Cardiac muscle cell (in vitro differentiated cells and primary cell): ENCODE data around the gene CA5A. TPM values are rescaled to one million over a fixed set of nuclear protein-coding genes. Genes with fewer than 3 reads are reported as not detected.

Source experiments
- DNase-seq, 2 donors: peaks; one replicate each; pipeline versions ENCODE4 v3.0.0 to v3.0.0-alpha.2; 2010 to 2017; ENCODE audit warnings: low read depth in 1 of 2, low spot score in 1 of 2
- H3K27ac ChIP-seq: fragments of 200-600 bp; sonication (generic); 2 replicates; pipeline ENCODE4 v1.5.1; 2016
- H3K27me3 ChIP-seq: fragments of 200-600 bp; sonication (generic); 2 replicates; pipeline ENCODE4 v1.6.0; 2016; ENCODE audit warnings: control low read depth
- H3K36me3 ChIP-seq: fragments of 200-600 bp; sonication (generic); 2 replicates; pipeline ENCODE4 v1.5.1; 2016; ENCODE audit warnings: control low read depth
- H3K4me1 ChIP-seq: fragments of 200-600 bp; sonication (generic); 2 replicates; pipeline ENCODE4 v1.8.1; 2017; ENCODE audit warnings: low read depth, mild to moderate bottlenecking, mixed run types
- H3K4me3 ChIP-seq: fragments of 200-600 bp; sonication (generic); 2 replicates; pipeline ENCODE4 v1.5.1; 2016; ENCODE audit warnings: mild to moderate bottlenecking
- H3K9me3 ChIP-seq: fragments of 200-600 bp; sonication (generic); 2 replicates; pipeline ENCODE4 v1.5.1; 2017; ENCODE audit warnings: low read depth, mild to moderate bottlenecking, control low read depth
- polyA plus RNA-seq: library from polyadenylated mRNA; unstranded; fragments of >200 nt; fragmentation: Nextera tagmentation; extraction: Ambion mirVana; gene quantifications from 2 replicates; pipeline ENCODE4 v1.2.1, GENCODE V29; 2016
- total RNA-seq: library from RNA; depleted of rRNA; stranded (reverse); fragments of >200 nt; gene quantifications from 2 replicates; pipeline ENCODE4 v1.2.3, GENCODE V29; 2016
- TF ChIP-seq, protein P1 (sequence below): IDR thresholded peaks from 2 replicates; pipeline ENCODE4 v1.5.1; 2012; ENCODE audit warnings: low read depth, mild to moderate bottlenecking, low read length

The CA5A gene
- total and polyA plus RNA-seq, 2 experiments from 2014 or later: not detected

DNA sequence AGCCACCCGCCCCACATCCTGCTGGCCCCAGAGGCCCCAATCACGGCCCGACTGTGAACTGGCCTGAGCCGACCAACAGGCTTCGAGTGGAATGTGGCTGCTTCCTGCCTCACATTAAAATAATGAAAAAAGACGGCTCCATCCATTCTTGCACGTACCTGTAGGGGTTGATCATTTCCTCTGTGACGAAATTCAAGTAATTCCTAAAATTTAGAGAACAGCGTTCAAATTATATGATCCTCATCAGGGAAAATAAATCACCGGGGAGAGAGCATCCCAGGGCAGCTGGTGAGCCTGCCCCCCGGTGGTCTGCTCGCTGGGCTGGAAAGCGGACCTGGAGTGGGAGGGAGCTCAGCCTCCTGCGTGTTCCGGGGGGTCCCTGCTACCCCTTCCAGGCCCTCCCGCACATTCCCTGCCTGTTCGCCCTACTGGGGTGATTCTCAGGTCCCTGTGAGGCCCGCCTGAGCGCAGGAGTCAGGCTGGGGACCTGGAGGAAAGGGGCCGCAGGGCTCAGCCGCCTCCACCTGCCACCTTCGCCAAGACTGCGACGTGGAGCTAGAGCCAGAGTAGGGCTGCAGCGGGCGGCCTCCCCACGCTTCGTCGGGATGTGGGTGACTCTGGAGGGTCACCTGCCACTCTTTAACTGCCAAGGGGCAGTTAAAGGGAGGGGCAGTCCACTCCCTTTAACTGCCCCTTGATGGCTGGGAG, 95.9 kb downstream of the CA5A start:
- Histone ChIP-seq H3K4me1 (no peaks in the 10 kb centered on the region), H3K36me3 (no peaks in the 10 kb centered on the region), H3K4me3 (no peak overlapping the region), H3K27me3 (no peaks in the 10 kb centered on the region), H3K27ac (no peak overlapping the region), H3K9me3 (no peaks in the 10 kb centered on the region)
- TF ChIP-seq, protein P1, sequence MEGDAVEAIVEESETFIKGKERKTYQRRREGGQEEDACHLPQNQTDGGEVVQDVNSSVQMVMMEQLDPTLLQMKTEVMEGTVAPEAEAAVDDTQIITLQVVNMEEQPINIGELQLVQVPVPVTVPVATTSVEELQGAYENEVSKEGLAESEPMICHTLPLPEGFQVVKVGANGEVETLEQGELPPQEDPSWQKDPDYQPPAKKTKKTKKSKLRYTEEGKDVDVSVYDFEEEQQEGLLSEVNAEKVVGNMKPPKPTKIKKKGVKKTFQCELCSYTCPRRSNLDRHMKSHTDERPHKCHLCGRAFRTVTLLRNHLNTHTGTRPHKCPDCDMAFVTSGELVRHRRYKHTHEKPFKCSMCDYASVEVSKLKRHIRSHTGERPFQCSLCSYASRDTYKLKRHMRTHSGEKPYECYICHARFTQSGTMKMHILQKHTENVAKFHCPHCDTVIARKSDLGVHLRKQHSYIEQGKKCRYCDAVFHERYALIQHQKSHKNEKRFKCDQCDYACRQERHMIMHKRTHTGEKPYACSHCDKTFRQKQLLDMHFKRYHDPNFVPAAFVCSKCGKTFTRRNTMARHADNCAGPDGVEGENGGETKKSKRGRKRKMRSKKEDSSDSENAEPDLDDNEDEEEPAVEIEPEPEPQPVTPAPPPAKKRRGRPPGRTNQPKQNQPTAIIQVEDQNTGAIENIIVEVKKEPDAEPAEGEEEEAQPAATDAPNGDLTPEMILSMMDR: no peak
- no peak for DNase-seq

DNA sequence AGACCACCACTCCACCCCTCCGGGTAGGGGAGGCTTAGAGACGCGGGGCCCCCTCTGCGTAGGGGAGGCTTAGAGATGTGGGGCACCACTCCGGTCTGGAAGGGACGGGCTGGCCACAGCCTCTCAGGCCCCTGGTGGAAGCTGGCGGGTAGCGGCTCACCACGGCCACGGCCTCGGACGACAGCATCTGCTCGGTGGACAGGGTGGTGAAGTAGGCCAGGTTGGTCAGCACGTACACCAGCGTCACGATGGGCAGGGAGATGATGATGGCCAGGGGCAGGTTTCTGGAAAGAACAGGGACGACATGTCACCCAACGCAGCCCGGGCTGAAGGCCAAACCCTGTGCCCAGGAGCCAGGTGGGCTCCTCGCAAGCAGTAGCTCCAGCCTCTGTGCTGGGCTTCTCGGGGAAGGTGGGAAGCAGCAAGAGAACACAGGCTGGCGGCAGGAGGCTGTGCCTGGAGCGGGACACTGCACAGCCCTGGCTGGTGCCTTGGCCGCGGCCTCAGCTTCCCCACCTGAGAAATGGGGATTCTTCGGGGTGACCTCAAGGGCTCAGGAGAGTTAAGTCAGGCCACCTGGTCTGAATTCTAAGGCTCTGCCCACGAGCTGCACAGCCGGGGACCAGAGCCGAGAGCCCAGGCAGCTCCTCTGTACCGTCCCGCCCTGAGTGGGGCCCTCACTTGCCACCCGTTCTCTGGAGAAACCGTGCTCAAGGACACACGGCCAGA, 96.6 kb downstream of the CA5A start:
- H3K36me3 ChIP-seq: no peaks in the 10 kb centered on the region
- H3K9me3 ChIP-seq: no peaks in the 10 kb centered on the region
- no peak overlapping the region for H3K27ac ChIP-seq
- peaks cover 3% of the 10 kb centered on the region for H3K4me1 ChIP-seq
- H3K27me3 ChIP-seq: no peaks in the 10 kb centered on the region
- TF ChIP-seq, protein P1: no peak
- H3K4me3 ChIP-seq: no peak overlapping the region
- no peak for DNase-seq

DNA sequence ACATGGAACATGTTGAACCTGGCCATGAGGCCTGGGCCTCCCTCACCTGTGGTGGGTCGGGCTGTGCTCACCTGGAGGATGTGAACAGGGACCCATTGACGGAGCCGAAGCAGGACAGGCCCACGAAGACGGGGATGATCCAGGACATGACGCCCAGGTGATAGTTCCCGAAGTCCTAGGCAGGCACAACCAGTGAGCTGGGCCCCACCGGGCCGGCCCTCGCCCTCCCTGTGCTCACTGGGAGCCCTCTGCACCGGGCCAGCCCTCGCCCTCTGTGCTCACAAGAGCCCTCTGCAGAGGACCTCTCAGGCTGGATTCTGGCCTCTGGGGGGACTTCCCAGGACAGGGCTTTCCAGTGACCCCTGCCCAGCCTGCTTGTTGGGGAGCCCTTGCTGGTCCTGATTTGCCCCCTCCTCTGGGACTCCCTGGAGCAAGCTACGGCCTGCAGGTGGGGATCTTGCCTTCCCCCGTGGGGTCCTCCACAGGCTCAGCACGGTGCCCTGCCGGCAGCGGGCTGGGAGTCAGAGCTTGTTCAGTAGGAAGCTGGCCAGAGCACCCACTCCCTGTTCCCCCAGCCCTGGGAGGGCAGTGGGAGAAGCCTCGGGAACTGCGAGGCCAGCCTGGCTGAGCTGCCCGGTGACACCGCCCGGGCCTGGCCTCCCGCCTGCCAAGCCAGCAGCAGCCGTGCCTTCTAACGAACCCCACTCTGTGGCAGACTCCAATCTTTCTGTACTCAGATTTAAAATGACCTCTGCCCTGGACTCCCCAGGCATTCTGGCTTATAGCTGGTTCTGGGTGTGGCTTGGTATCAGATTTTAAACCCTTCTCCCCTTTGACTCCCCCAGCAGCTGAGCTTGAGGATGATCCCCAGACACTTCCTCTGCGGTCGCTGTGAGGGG, 97.4 kb downstream of the CA5A start:
- Histone ChIP-seq H3K9me3 (no peaks in the 10 kb centered on the region), H3K4me3 (no peak overlapping the region), H3K4me1 (peaks cover 4% of the 10 kb centered on the region), H3K36me3 (no peaks in the 10 kb centered on the region), H3K27me3 (no peaks in the 10 kb centered on the region), H3K27ac (no peak overlapping the region)
- no peak for DNase-seq
- TF ChIP-seq, protein P1: no peak

Other genes with a start within 250 kb of the CA5A start
- gene KLHDC4, start 170.5 kb downstream of the CA5A start, total RNA-seq: 18.0 and 22.7 TPM in 2 replicates
- 13.7 and 17.7 TPM in 2 replicates for gene KLHDC4, start 170.5 kb downstream of the CA5A start, polyA plus RNA-seq
- gene SLC7A5, start 67.0 kb downstream of the CA5A start, total RNA-seq: 5.4 and 7.4 TPM in 2 replicates
- 6.7 and 8.2 TPM in 2 replicates for gene SLC7A5, start 67.0 kb downstream of the CA5A start, polyA plus RNA-seq
- 24.6 and 26.7 TPM in 2 replicates for gene BANP, start 14.9 kb upstream of the CA5A start, total RNA-seq
- gene BANP, start 14.9 kb upstream of the CA5A start, polyA plus RNA-seq: 25.3 and 27.9 TPM in 2 replicates